Left ventricle myocardium superior (tissue), 1 donor: Measurements from ENCODE around the gene WDR1. TPM values are rescaled to one million over a fixed set of nuclear protein-coding genes. Genes with fewer than 3 reads are reported as not detected.

Experiments used
- ATAC-seq: fragments of 200-7000 bp; cut with Tn5 transposase; one replicate; pipeline ENCODE4 v1.9.1; 2020; ENCODE audit warnings: mild to moderate bottlenecking, moderate library complexity
- DNase-seq: peaks from one replicate; pipeline ENCODE4 v3.0.0-alpha.2; 2020
- intact Hi-C: fragments of 100-400 bp; cut with micrococcal nuclease; formaldehyde crosslinking; loops from one replicate; pipeline ENCODE4 v1.11.0; 2022
- total RNA-seq: library from RNA; stranded (reverse); fragmentation: NEBNext Ultra II Directional; extraction: Animal tissue kit (Norgen Biotek cat#: 25700); gene quantifications from one replicate; pipeline ENCODE4 v1.2.1, GENCODE V29; 2021
- donor health status: DM: no; HTN: yes; CAD: no; lungs with severe emphysema.

The WDR1 gene
- total RNA-seq, 1 donor from 2014 or later: 182 TPM

DNA sequence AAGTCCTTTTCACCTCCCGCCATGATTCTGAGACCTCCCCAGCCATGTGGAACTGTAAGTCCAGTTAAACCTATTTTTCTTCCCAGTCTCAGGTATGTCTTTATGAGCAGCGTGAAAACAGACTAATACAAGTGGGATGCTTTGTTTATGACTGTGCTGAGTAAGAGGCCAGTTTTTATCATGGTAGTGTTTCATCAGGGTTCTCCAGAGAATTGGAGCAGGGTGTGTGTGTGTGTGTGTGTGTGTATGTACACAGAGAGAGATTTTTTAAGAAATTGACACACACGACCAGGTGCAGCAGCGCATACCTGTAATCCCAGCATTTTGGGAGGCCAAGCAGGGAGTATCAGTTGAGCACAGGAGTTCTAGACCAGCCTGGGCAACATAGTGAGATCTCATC, 60.7 kb downstream of the WDR1 start:
- ATAC-seq (no peak), DNase-seq (no peak)
- intact Hi-C loops: no loop called here

DNA sequence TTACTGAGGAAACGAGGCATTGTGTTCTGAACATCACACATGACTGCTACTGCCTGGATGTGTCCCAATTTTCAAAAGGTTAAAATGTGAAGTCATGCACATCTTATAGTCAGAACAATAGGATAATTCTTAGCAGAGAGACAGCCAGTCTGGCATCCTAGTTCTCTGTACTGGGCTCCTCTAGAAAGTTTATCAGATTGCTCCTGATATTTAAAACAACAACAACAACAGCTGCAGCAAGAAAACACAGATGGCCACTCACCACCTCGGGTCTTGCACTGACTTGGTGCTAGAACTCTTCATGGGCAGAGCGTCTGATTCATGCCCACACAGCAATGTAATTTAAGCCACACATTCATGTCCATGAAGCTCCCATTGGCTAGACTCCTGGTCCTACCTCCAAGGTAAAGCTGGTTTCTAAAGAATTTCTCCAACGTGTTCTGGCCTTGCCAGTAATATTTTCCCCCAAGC, 62.0 kb downstream of the WDR1 start:
- peak; percentile 65 for ATAC-seq
- intact Hi-C loops: no loop called here
- DNase-seq: no peak

DNA sequence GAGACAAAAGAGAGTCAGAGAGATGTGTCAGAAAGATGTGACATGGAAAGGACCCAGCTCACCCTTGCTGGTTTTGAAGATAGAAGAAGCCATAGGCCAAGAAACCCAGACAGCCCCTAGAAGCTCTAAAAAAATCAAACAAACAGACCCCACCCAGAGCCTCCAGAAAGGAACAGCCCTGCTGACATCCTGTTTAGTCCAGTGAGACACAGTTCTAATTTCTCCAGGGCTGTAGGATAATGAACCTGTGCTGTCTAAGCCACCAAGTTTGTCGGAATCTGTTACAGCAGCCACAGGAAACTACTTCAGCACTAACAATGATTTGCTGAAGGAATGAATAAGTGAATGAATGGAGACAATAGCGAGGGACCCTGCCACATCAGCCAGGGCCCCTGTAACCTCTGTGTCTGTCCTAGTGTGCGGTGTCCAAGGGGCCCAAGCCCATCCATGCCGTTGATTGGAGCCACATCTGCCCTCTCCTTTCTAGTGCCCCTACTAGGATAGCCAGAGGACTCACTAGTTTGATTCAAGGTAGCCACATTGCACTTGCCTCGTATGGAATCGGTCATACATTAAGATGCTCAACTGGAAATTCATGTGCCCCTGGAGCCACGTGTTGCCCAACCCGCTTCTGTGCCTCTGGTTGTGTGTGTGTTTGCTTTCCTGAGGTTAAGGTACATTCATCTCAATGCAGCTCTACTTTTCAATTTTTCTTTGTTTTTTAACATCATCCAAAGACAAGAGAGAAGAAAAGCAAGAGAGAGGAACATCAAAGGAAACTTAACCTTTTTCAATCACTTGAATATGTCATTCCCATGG, 62.8 kb downstream of the WDR1 start:
- intact Hi-C loops: no loop called here
- ATAC-seq (peak; percentile 57), DNase-seq (no peak)

DNA sequence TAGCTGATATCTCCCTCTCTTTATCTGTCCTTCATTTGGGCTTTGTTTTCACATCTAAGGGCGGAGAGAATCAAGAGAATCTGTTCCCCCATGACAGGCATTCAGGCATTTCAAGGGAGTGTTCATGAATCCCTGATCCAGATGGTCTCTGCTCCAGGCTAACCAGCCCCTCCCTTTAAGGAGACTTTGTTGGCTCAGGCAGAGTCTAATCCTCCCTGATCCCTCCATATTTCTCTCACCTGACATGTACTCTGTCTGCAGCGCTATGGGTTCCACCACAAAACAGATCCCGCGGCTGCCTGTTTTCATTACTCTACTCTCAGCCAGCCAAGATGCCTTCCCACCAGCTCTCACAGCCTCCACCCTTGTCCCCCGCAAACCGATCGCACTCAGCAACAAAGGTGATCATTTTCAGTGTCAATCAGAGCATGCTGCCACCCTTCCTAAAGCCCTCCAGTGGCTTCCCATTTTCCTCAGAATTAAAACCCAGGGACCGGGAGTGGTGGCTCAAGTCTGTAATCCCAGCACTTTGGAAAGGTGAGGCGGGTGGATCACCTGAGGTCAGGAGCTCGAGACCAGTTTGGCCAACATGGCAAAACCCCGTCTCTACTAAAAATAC, 65.0 kb downstream of the WDR1 start:
- intact Hi-C loops: no loop called here
- ATAC-seq: no peak
- DNase-seq: no peak

DNA sequence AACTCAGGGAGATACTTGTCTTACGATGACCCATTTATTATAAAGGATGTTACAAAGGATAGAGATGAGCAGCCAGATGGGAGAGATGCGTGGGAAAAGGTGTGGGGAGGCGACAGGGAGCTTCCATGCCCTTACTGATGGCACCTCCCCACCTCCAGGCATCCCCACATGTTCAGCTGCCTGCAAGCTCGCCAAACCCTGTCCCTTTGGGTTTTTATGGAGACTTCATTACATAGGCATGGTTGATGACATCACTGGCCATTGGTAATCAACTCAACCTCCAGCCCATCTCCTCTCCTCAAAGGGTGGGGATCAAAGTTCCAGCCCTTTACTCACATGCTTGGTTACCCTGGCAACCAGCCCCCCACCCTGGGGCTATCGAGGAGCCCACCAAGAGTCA, 65.9 kb downstream of the WDR1 start:
- no peak for ATAC-seq
- intact Hi-C loops: no loop called here

DNA sequence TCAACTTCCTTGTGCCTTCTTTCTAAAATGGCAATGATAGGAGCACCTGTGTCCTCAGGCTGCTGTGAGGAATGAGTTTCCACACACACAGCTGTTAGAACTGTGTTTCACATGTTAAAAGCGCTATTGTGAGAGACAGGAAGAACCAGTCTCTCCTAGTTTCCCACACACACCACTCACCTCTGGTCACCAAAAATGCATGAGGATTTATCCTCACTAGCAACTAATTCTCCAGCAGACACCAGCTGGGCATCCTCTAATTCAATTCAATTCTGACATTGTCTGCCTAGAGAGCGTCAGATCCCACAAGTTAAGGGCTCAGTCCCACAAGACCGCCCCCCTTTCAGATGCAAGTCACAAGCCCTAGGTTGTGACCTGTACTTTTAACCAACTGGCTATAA, 66.3 kb downstream of the WDR1 start:
- intact Hi-C loops: no loop called here

More for the DNA sequence above, 65.9 kb downstream of the WDR1 start:
- DNase-seq: no peak

DNA sequence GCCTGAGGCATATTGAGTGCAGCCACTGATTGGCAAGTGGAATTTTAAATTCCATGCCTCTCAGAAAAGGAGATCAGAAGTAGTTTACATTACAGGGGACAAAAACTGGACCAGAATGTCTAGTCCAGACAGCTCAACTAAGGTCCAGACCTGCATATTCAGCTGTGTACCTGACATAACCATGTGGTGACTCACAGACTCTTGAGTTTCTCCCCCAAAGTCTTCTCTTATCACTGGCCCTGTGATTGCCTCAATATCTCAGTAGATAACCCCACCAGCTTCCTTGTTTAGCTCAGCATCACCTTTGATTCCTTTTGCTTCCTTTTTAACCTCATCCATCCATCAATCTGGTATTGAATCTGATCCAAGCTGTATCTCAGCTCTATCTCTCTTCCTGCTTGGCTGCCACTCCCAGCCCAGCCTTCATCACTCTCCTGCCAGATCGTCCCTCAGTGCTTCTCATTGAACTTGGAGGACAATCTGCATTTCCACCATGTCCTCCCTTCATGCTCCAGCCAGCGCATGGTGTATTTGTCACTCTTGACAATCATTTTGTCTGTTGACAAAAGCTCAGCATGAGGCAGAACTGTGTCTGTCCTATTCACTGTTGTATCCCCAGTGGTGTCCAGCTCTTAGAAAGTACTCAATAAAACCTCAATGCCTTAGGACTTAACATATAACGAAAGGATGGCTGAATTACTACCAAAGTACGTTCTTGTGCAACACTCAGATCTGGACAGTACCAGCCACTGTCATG, 67.5 kb downstream of the WDR1 start:
- no peak for ATAC-seq
- intact Hi-C loops: no loop called here
- DNase-seq: no peak

More for the DNA sequence above, 66.3 kb downstream of the WDR1 start:
- no peak for DNase-seq
- no peak for ATAC-seq

DNA sequence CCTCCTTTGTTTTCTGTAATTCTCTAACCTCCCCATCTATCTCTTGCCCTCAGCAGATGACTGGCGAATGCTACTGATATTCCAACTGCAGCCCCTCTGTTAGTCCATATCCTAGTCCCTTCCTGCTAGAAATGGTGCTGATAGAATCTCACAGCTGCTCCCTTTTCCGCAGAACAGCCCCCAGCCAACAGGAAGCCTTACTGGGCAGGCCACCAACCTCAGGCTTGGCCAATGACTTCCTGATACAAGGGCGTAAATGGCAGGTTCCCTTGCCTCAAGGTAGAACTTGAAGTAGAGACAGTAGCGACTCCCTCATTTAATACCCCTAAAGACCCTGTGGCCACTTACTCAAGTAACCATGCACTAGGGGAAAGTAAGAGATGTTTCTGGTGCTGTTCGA, 68.6 kb downstream of the WDR1 start:
- intact Hi-C loops: no loop called here
- no peak for DNase-seq
- no peak for ATAC-seq

DNA sequence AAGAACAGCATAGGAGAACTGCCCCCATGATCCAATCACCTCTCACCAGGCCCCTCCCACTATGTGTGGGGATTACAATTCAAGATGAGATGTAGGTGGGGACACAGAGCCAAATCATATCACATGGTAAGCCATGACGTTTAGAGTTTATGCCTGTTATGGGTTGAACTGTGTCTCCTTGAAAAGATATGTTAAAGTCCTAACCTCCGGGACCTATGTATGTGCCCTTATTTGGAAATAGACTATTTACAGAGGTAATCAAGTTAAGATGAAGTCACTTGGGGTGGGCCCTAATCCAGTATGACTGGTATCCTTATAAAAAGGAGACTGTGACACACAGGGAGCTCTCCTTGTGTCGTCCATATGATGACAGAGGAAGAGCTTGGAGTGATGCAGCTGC, 70.1 kb downstream of the WDR1 start:
- no peak for DNase-seq
- intact Hi-C loops: no loop called here
- no peak for ATAC-seq

DNA sequence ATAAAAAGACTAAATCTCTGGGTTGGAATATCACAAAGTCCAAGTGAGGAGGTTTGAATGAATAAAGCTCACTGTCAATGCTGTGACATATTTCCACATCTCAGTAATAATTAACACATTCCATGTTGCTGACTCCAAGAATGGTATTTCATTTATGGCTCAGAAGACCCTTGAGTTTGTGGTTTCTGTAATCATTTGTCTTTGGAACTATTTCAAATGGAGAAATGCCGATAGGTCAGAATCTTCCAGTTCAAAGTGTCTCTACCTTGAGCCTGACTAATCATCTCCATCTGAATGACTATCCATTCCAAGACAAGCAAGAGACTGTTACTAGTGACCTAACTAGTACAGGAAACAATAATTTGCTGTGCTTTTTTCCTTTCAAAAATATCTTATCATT, 71.1 kb downstream of the WDR1 start:
- intact Hi-C loops: no loop called here

DNA sequence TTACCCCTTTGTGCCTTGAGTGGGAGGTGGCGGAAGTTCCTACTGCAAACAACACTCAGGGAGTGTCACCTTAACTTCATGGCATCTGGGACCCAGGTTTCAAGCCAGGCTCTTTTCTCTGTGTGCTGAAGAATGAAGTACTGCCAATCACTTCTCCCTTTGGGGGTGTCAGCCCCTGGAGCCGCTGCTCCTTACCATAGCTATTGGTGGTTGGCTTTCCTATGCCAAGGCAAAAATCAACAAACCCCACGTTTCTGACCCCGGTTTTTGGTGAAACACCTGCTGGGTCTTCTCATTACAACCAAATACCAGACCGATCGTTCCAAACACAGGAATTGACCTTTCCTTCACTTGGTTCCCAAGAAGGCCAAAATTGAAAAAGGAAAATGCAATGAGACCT, 75.6 kb downstream of the WDR1 start:
- ATAC-seq (no peak), DNase-seq (no peak)
- intact Hi-C loops: no loop called here

More for the DNA sequence above, 71.1 kb downstream of the WDR1 start:
- no peak for ATAC-seq
- DNase-seq: no peak

DNA sequence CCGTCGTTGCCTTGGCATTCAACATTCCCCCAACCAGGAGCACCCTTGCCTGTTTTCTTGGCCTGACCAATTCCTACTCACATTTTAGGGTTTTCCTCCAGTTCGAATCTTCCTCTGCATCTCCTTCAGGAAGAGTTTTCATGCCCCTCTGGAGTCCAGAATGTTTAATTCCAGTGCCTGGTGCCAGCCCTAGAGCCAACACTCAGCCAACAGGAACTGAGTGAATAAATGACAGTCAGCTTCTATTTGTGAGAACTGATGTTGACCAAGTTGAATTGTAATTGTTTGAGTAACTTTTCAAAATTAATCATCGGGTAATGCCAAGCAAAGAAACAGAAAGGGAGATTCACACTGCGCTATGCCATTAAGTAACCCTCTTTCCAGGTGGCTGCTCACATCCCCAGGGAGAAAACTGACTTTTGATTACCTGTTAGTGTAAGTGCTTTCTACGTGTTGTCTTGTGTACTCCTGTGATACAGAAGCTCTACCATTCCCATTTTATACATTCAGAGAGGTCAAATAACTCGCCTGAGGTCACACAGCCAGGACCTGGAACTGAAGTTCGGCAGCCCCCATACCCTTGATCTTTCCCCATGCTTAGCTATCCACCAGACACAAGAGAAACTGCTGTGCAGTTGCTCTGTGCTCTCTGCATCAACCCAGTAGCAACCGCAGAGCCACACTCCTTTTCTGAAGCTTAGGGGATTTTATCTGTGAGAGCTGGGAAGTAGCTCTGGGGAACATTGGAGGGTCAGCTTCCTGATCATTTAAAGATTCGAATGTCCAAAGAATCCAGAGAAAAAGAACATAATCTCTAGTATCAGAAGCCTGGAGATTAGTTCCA, 76.3 kb downstream of the WDR1 start:
- DNase-seq: no peak
- intact Hi-C loops: no loop called here
- no peak for ATAC-seq

DNA sequence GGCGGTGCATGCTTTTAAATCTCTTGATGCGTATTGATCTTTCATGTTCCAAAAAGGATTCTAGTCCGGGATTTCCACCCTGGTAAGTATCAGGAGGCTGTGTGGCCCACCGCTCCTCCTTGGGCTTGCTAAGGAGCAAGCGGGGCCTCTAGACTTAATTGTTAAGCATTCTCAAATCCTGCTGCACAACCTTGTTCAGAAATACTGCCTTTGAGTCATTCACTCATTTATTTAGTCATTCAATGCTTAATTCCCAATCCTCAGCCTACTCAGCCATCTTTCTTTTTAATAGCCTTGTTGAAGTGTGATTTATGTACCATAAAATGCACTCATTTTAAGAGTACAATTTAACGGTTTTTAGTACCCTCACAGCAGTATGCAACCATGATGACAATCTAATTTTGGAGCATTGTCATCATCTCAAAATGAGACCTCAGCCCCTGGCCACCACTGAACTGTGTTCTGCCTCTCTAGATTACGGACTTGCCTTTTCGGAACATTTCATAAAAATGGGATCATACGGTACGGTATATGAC, 79.7 kb downstream of the WDR1 start:
- ATAC-seq (no peak), DNase-seq (no peak)
- intact Hi-C loops: no loop called here

DNA sequence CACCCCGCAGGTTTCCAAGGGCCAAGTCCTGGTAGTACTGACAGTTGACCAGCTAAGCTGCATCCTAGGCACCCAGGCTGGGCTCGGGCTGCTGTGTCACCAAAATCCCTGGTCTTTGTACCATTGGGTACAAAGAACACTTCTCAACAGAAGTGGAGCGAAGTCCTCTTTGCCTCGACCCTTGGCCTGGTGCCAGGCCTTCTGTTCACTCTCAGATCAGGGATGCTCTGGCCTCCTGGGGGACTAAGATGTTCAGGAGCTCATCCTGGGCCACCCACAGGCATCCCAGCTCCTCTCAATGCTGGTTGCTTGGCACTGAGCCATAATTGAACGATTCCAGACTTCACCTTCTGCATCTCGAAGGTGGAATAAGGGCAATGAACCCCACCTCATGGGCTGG, 81.5 kb downstream of the WDR1 start:
- no peak for DNase-seq
- no peak for ATAC-seq
- intact Hi-C loops: no loop called here

DNA sequence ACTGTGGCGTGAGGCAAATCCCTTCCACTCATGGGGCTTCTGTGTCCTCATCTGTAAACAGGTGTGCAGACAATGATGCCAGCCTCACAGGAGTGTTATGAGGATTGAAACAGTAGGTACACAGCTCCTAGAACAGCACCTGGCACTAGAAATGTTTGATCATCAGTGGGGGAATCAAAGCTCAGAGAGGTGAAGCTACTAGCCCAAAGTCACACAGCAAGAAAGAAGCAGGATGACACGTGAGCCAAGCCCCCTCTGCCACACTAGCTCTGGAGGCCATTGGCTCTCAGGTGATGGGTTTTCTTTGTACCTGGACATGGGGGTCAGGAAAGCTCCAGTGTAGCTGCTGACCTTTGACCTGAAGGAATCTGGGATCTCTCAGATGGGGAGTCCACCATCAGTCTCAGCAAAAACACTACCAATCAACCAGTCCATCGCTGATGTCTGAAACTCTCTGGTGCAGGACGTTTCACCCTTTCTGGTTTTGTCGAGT, 81.9 kb downstream of the WDR1 start:
- intact Hi-C loops: no loop called here
- ATAC-seq: no peak
- DNase-seq: no peak

DNA sequence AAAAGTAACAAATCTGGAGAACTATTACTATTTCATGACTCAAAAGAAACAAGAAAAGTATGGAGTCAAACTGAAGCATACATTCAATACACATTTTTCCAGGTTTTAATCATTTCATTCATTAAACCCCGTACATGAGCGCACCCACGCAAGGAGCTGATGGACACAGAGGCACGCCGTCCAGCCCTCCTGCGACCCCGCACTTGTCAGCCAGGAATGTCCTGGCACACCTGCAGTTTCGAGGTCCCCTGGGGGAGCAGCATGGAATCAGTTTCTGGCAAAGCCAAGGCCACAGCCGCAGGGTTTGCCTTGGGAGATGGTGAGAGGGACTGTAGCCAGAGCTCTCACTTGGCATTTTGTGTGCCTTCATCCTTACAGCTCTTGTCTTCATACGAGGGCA, 82.5 kb downstream of the WDR1 start:
- DNase-seq: peak; percentile 47

DNA sequence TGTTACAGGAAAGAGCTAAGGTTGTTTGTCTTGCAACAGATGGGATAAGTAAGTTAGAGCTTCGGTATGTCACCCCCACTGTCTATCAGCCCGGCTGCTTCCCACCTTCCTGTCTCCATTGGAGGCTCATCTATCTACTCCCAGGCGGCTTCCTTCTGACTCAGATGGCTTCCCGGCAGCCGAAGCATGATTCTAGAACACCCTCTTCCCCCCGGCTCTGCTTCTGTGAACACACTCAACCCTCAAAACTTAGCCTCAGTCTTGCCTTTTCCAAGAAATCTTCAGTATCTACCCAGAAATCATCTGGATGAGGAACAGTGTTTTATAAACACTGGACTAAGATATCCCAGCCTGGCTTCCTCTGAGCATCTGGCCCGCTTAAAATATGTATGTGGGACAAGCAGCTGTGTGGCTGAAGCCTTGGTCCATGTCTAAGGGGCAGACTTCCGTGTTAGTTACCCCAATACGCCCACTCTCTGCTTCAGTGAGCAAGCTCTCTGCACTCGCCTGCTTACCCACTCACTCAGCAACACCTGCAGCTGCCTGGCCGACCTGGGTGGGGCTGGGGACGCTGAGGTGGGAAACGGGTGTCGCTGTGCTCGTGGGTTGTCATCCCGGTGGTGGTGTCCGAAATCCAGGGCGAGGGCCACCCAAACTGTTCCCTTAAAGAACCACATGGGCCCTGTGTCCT, 83.3 kb downstream of the WDR1 start:
- intact Hi-C loops: no loop called here
- ATAC-seq (peak; percentile 77), DNase-seq (peak; percentile 54)

More for the DNA sequence above, 82.5 kb downstream of the WDR1 start:
- peak; percentile 24 for ATAC-seq
- intact Hi-C loops: no loop called here

DNA sequence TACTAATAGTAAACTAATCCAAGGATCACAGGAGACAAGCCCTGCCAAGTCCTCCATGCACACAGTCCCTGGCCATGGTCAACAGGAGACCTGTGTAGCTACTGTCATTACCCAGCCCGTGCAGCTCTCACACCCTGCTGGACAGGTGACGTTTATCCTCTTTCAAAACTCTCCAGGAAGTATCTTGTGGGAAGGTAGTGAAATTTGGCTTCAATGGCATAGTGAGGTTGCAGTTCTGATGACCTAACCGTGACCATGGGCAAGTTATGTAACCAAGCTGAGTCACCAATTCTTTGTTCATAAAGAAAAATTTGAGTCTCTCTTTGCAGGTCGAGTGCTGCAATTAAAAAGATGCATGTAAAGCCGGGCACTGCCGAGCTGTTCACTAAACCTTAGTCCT, 84.0 kb downstream of the WDR1 start:
- peak; percentile 39 for ATAC-seq
- intact Hi-C loops: no loop called here
- DNase-seq: no peak
